ENCODE measurements around the gene DUS3L. TPM values are rescaled to one million over a fixed set of nuclear protein-coding genes. Genes with fewer than 3 reads are reported as not detected.
"Not testable (repeated sequence)": the region's sequence is repeated elsewhere in the genome, so short reads cannot be mapped to it uniquely, and the experiment has no call there.

Gene DUS3L
- total RNA-seq, 1 donor from 2014 or later, result 39.0 TPM

DNA sequence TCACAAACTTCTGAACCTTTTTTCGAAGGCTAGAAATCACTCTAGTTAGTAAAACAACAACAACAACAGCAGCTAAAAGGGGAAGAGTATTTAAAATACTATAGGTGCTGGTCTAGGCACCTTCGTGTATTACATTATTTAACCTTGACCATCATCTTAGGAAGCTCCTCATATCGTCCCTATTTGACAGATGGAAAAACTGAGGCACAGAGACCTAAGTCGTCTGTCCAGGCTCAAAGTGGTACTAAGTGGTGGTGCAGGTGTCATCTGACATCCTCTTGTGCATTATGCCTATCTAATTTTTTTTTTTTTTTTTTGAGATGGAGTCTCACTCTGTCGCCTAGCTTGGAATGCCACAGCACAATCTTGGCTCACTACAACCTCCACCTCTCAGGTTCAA is 41.5 kb downstream of the DUS3L start:
- H3K9me3 ChIP-seq, result no peaks in the 10 kb centered on the region
- no peak for DNase-seq (ENCODE audit: extremely low spot score in 2 of 2)
- H3K4me1 ChIP-seq, result no peaks in the 10 kb centered on the region
- no peaks in the 10 kb centered on the region for H3K36me3 ChIP-seq
- TF ChIP-seq, protein P1, sequence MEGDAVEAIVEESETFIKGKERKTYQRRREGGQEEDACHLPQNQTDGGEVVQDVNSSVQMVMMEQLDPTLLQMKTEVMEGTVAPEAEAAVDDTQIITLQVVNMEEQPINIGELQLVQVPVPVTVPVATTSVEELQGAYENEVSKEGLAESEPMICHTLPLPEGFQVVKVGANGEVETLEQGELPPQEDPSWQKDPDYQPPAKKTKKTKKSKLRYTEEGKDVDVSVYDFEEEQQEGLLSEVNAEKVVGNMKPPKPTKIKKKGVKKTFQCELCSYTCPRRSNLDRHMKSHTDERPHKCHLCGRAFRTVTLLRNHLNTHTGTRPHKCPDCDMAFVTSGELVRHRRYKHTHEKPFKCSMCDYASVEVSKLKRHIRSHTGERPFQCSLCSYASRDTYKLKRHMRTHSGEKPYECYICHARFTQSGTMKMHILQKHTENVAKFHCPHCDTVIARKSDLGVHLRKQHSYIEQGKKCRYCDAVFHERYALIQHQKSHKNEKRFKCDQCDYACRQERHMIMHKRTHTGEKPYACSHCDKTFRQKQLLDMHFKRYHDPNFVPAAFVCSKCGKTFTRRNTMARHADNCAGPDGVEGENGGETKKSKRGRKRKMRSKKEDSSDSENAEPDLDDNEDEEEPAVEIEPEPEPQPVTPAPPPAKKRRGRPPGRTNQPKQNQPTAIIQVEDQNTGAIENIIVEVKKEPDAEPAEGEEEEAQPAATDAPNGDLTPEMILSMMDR (IDR thresholded peaks at IDR 0.05), result no peak
- no peak for TF ChIP-seq POLR2AphosphoS5 (IDR thresholded peaks at IDR 0.05; ENCODE audit: insufficient read depth in 1 of 2, low read depth in 1 of 2)
- TF ChIP-seq POLR2A (IDR thresholded peaks at IDR 0.05), result no peak
- H3K27me3 ChIP-seq, result no peaks in the 10 kb centered on the region
- intact Hi-C loops (cut with DNase I), result no loop called here
- H3K4me3 ChIP-seq, result no peak overlapping the region
- no peak overlapping the region for H3K27ac ChIP-seq

DNA sequence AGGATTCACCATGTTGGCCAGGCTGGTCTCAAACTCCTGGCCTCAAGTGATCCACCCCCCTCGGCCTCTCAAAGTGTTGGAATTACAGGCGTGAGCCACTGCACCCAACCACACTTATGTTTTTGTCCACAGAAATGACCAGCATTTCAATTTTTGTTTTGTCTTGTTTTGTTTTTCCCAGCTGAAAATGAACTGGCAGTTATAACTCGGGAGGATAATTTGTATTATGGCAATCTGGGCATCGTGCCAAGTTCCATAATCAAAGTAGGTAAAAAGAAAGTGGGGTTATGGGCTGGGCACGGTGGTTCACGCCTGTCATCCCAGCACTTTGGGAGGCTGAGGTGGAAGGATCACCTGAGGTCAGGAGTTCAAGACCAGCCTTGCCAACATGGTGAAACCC is 42.0 kb downstream of the DUS3L start:
- H3K9me3 ChIP-seq; H3K36me3 ChIP-seq; H3K27me3 ChIP-seq; H3K27ac ChIP-seq; DNase-seq (ENCODE audit: extremely low spot score in 2 of 2); H3K4me1 ChIP-seq; H3K4me3 ChIP-seq; intact Hi-C loops (cut with DNase I): not testable (repeated sequence)

GRCh38 chr19:5744999-5745398 is 46.0 kb downstream of the DUS3L start:
- intact Hi-C loops (cut with DNase I); DNase-seq (ENCODE audit: extremely low spot score in 2 of 2); H3K36me3 ChIP-seq; H3K9me3 ChIP-seq; H3K27me3 ChIP-seq; H3K4me3 ChIP-seq; H3K27ac ChIP-seq; H3K4me1 ChIP-seq: not testable (repeated sequence)

- TF ChIP-seq POLR2AphosphoS5 (IDR thresholded peaks at IDR 0.05; ENCODE audit: insufficient read depth in 1 of 2, low read depth in 1 of 2) (no peak), POLR2A (IDR thresholded peaks at IDR 0.05) (no peak)
- TF ChIP-seq, protein P1 (IDR thresholded peaks at IDR 0.05), result no peak
- H3K36me3 ChIP-seq, result no peaks in the 10 kb centered on the region
- intact Hi-C loops (cut with DNase I), result no loop called here
- H3K4me1 ChIP-seq, result no peaks in the 10 kb centered on the region
- no peak overlapping the region for H3K27ac ChIP-seq
- no peaks in the 10 kb centered on the region for H3K27me3 ChIP-seq
- no peaks in the 10 kb centered on the region for H3K9me3 ChIP-seq
- DNase-seq (ENCODE audit: extremely low spot score in 2 of 2), result no peak
- no peak overlapping the region for H3K4me3 ChIP-seq
These were observed 47.3 kb downstream of the DUS3L start for GRCh38 chr19:5743630-5744029.

GRCh38 chr19:5742051-5742450 is 48.9 kb downstream of the DUS3L start:
- no peak overlapping the region for H3K27ac ChIP-seq
- H3K4me3 ChIP-seq, result no peak overlapping the region
- intact Hi-C loops (cut with DNase I), result no loop called here
- no peaks in the 10 kb centered on the region for H3K27me3 ChIP-seq
- no peaks in the 10 kb centered on the region for H3K4me1 ChIP-seq
- TF ChIP-seq, protein P1 (IDR thresholded peaks at IDR 0.05), result no peak
- TF ChIP-seq POLR2A (IDR thresholded peaks at IDR 0.05) (no peak), POLR2AphosphoS5 (IDR thresholded peaks at IDR 0.05; ENCODE audit: insufficient read depth in 1 of 2, low read depth in 1 of 2) (no peak)
- no peaks in the 10 kb centered on the region for H3K9me3 ChIP-seq
- H3K36me3 ChIP-seq, result no peaks in the 10 kb centered on the region
- no peak for DNase-seq (ENCODE audit: extremely low spot score in 2 of 2)

DNA sequence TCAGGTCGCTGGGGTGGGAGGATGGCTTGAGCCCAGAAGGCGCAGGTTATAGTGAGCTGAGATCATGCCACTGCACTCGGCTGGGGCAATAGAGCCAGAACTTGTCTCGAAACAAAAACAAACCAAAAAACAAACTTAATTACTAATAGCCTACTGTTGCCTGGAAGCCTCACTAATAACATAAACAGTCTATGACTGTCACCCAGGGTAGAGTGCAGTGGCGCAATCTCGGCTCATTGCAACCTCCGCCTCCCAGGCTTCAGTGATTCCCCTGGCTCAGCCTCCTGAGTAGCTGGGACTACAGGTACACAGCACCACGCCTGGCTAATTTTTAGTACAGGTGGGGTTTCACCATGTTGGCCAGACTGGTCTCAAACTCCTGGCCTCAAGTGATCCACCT is 52.5 kb downstream of the DUS3L start:
- H3K4me3 ChIP-seq, result no peak overlapping the region
- no peaks in the 10 kb centered on the region for H3K9me3 ChIP-seq
- no peaks in the 10 kb centered on the region for H3K36me3 ChIP-seq
- no peaks in the 10 kb centered on the region for H3K27me3 ChIP-seq
- intact Hi-C loops (cut with DNase I), result no loop called here
- H3K27ac ChIP-seq, result no peak overlapping the region
- no peak for DNase-seq (ENCODE audit: extremely low spot score in 2 of 2)
- no peaks in the 10 kb centered on the region for H3K4me1 ChIP-seq
- TF ChIP-seq POLR2A (IDR thresholded peaks at IDR 0.05) (no peak), POLR2AphosphoS5 (IDR thresholded peaks at IDR 0.05; ENCODE audit: insufficient read depth in 1 of 2, low read depth in 1 of 2) (no peak)
- TF ChIP-seq, protein P1 (IDR thresholded peaks at IDR 0.05), result no peak

Other genes with a start within 250 kb of the DUS3L start
- gene TINCR, start 223.2 kb downstream of the DUS3L start, total RNA-seq, result 37.1 TPM
- gene SAFB2, start 168.4 kb downstream of the DUS3L start, total RNA-seq, result 85.4 TPM
- 145 TPM for gene SAFB, start 168.1 kb downstream of the DUS3L start, total RNA-seq
- 83.2 TPM for gene MICOS13, start 110.6 kb downstream of the DUS3L start, total RNA-seq
- 10.3 TPM for gene HSD11B1L, start 110.1 kb downstream of the DUS3L start, total RNA-seq
- gene RPL36, start 100.9 kb downstream of the DUS3L start, total RNA-seq, result 703 TPM
- gene LONP1, start 71.0 kb downstream of the DUS3L start, total RNA-seq, result 53.3 TPM
- not detected for gene CATSPERD, start 70.5 kb downstream of the DUS3L start, total RNA-seq
- gene PRR22, start 6.4 kb downstream of the DUS3L start, total RNA-seq, result 0.98 TPM
- gene NRTN, start 13.9 kb upstream of the DUS3L start, total RNA-seq, result 3.7 TPM
- gene FUT6, start 48.5 kb upstream of the DUS3L start, total RNA-seq, result 36.8 TPM
- 20.9 TPM for gene FUT3, start 60.3 kb upstream of the DUS3L start, total RNA-seq
- gene FUT5, start 79.4 kb upstream of the DUS3L start, total RNA-seq, result not detected
- gene NDUFA11, start 112.6 kb upstream of the DUS3L start, total RNA-seq, result 318 TPM
- gene VMAC, start 113.7 kb upstream of the DUS3L start, total RNA-seq, result 7.9 TPM
- gene CAPS, start 123.1 kb upstream of the DUS3L start, total RNA-seq, result 35.8 TPM
- 110 TPM for gene RANBP3, start 187.0 kb upstream of the DUS3L start, total RNA-seq